Measurements from ENCODE around the gene FOXK1.

DNA sequence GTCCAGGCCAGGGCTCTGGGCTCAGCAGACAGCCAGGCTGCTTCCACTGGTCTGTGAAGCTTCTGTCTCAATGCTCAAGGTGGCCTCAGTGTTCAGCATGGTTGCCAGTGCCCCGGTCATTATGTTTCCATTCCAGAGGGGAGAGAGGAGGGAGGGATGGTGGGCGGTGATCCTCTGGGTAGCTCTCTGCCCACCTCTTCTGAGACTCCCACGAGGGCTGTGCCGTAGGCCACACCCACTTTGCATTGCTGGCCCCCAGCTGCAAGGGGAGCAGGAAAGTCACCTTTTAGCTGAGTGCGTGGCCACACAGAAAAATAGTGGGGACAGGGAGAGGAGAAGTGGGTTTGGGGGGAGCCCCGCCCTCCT is 42.5 kb downstream of the FOXK1 start:
- no peak for TF ChIP-seq POLR2A (IDR thresholded peaks at IDR 0.05; ENCODE audit: low read depth, low read length)
- TF ChIP-seq TAF1 (IDR thresholded peaks at IDR 0.05; ENCODE audit: borderline replicate concordance, low read depth, low read length): no peak
